ENCODE data around the gene SPATA46.

GRCh38 chr1:162412002-162412401 is 35.3 kb upstream of the SPATA46 start, which contains the start of gene SH2D1B:
- no peak for TF ChIP-seq POLR2A (IDR thresholded peaks at IDR 0.05)
- TF ChIP-seq, protein P1, sequence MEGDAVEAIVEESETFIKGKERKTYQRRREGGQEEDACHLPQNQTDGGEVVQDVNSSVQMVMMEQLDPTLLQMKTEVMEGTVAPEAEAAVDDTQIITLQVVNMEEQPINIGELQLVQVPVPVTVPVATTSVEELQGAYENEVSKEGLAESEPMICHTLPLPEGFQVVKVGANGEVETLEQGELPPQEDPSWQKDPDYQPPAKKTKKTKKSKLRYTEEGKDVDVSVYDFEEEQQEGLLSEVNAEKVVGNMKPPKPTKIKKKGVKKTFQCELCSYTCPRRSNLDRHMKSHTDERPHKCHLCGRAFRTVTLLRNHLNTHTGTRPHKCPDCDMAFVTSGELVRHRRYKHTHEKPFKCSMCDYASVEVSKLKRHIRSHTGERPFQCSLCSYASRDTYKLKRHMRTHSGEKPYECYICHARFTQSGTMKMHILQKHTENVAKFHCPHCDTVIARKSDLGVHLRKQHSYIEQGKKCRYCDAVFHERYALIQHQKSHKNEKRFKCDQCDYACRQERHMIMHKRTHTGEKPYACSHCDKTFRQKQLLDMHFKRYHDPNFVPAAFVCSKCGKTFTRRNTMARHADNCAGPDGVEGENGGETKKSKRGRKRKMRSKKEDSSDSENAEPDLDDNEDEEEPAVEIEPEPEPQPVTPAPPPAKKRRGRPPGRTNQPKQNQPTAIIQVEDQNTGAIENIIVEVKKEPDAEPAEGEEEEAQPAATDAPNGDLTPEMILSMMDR (IDR thresholded peaks at IDR 0.05) = no peak
